ENCODE results near the gene TIGD1. TPM values are rescaled to one million over a fixed set of nuclear protein-coding genes. Genes with fewer than 3 reads are reported as not detected.
A peak's percentile ranks its signal among the peaks of the same experiment; 100 is the strongest.

TIGD1 gene
- total and polyA plus RNA-seq, 11 donors = 0.99 to 3.8 (median 1.6) TPM

GRCh38 chr2:232529806-232530547 lies 20.4 kb downstream of the TIGD1 start:
- 82 to 91% (median 89%) methylated on average over 16 to 17 of the region's 17 CpGs for WGBS, 4 donors
- TF ChIP-seq POLR2A (IDR thresholded peaks at IDR 0.05) (no peak), CTCF (IDR thresholded peaks at IDR 0.05) (no peak)
- H3K36me3 ChIP-seq = no peaks in the 10 kb centered on the region
- no peak for ATAC-seq
- intact Hi-C loops (cut with DNase I) = loop anchor here in 4 of 10 donors (10.0 kb wide), 1 partner anchor 625 kb away; no protein-coding TSS in a partner anchor
- peaks cover 0 to 11% (median 5%) of the 10 kb centered on the region in 12 donors for H3K4me1 ChIP-seq
- DNase-seq = peak in 2 of 5 donors; percentile 19 to 40
- peaks cover 0 to 10% (median 3%) of the 10 kb centered on the region in 9 donors for H3K27me3 ChIP-seq
- H3K9me3 ChIP-seq = no peaks in the 10 kb centered on the region
- no peak overlapping the region for H3K4me3 ChIP-seq
- H3K27ac ChIP-seq = no peak overlapping the region

- Histone ChIP-seq H3K27ac (no peak overlapping the region), H3K9me3 (no peaks in the 10 kb centered on the region), H3K4me3 (no peak overlapping the region), H3K4me1 (peaks cover 0 to 22% (median 9%) of the 10 kb centered on the region in 12 donors), H3K27me3 (peaks cover 4 to 21% (median 11%) of the 10 kb centered on the region in 9 donors), H3K36me3 (no peaks in the 10 kb centered on the region)
- intact Hi-C loops (cut with DNase I) = loop anchor here in 4 of 10 donors (10.0 kb wide), 1 partner anchor 624 kb away; no protein-coding TSS in a partner anchor
- DNase-seq (peak in 2 of 5 donors; percentile 16 to 42), ATAC-seq (no peak)
- WGBS, 4 donors = 76 to 84% (median 78%) methylated on average over 8 to 11 of the region's 11 CpGs
- TF ChIP-seq POLR2A (IDR thresholded peaks at IDR 0.05) (no peak), CTCF (IDR thresholded peaks at IDR 0.05) (no peak)
Observed at GRCh38 chr2:232528746-232529460, 21.5 kb downstream of the TIGD1 start.

- TF ChIP-seq CTCF (IDR thresholded peaks at IDR 0.05) (no peak), POLR2A (IDR thresholded peaks at IDR 0.05) (no peak)
- H3K9me3 ChIP-seq = no peaks in the 10 kb centered on the region
- peaks cover 0 to 30% (median 12%) of the 10 kb centered on the region in 12 donors for H3K4me1 ChIP-seq
- intact Hi-C loops (cut with DNase I) = loop anchor here in 4 of 10 donors (10.0 kb wide), 1 partner anchor 623 kb away; no protein-coding TSS in a partner anchor
- H3K4me3 ChIP-seq = no peak overlapping the region
- H3K27me3 ChIP-seq = peaks cover 13 to 30% (median 20%) of the 10 kb centered on the region in 9 donors
- no peak overlapping the region for H3K27ac ChIP-seq
- WGBS, 4 donors = 56 to 74% (median 67%) methylated on average over 3 to 6 of the region's 6 CpGs
- peak in 2 of 5 donors; percentile 10 to 34 for DNase-seq
- H3K36me3 ChIP-seq = no peaks in the 10 kb centered on the region
- no peak for ATAC-seq
Observed at GRCh38 chr2:232527905-232528470, 22.4 kb downstream of the TIGD1 start.
